Naive thymus-derived CD4-positive, alpha-beta T cell (primary cell): ENCODE data around the gene SLCO3A1. TPM values are rescaled to one million over a fixed set of nuclear protein-coding genes. Genes with fewer than 3 reads are reported as not detected.

Experiments
- ATAC-seq: fragments of 150-1000 bp; cut with Tn5 transposase; 2 replicates; pipeline ENCODE4 v1.10.0; 2021; ENCODE audit warnings: mild to moderate bottlenecking, moderate library complexity
- CTCF ChIA-PET: fragments of 350-600 bp; sonication (Branson Sonifier 250); formaldehyde crosslinking; loops from one replicate; lab custom pipeline; 2021; ENCODE audit warnings: antibody characterized with exemption; lab: Charles Lee
- POLR2A ChIA-PET: fragments of 350-600 bp; sonication (Branson Sonifier 250); formaldehyde crosslinking; loops from one replicate; lab custom pipeline; 2021; ENCODE audit warnings: antibody characterized with exemption, inconsistent platforms; lab: Charles Lee
- DNase-seq, 9 donors: peaks; one replicate each; pipeline versions ENCODE4 v3.0.0 to v3.0.0-alpha.2; 2020 to 2022; ENCODE audit warnings: mixed read lengths in 1 of 9
- H3K27ac ChIP-seq: one replicate; pipeline ENCODE4 v1.7.0; 2013; ENCODE audit warnings: mild to moderate bottlenecking, low read depth, low read length, moderate library complexity
- H3K27me3 ChIP-seq, 2 donors: one replicate each; pipeline ENCODE4 v1.7.0; 2013; ENCODE audit warnings: low read length in 2 of 2, mild to moderate bottlenecking in 2 of 2, moderate library complexity in 2 of 2; ENCODE audit not compliant: control insufficient read depth in 2 of 2, insufficient read depth in 2 of 2
- H3K36me3 ChIP-seq, 3 experiments: 1 replicate in 2 of 3; 2 replicates in 1 of 3; pipeline ENCODE4 v1.7.0; 2013; ENCODE audit warnings: low read length in 3 of 3, mild to moderate bottlenecking in 3 of 3, moderate library complexity in 1 of 3; ENCODE audit not compliant: insufficient read depth in 3 of 3, control insufficient read depth in 2 of 3
- H3K4me1 ChIP-seq, 2 donors: one replicate each; pipeline ENCODE4 v1.7.0; 2013; ENCODE audit warnings: low read length in 2 of 2, mild to moderate bottlenecking in 2 of 2, moderate library complexity in 1 of 2; ENCODE audit not compliant: control insufficient read depth in 2 of 2, insufficient read depth in 2 of 2
- H3K4me3 ChIP-seq: 2 replicates; pipeline ENCODE4 v1.7.0; 2013; ENCODE audit warnings: mild to moderate bottlenecking, low read length
- H3K9me3 ChIP-seq, 3 experiments: 1 replicate in 2 of 3; 2 replicates in 1 of 3; pipeline ENCODE4 v1.7.0; 2013; ENCODE audit warnings: low read length in 3 of 3; ENCODE audit not compliant: control insufficient read depth in 2 of 3
- H3K27ac Mint-ChIP-seq, 9 donors: one replicate each; pipeline ENCODE4 v1.8.0; 2020 to 2022; ENCODE audit warnings: mixed read lengths in 9 of 9, mild to moderate bottlenecking in 8 of 9, moderate library complexity in 5 of 9, inconsistent platforms in 2 of 9
- H3K27me3 Mint-ChIP-seq, 5 donors: one replicate each; pipeline ENCODE4 v1.8.0; 2021 to 2022; ENCODE audit warnings: mixed read lengths in 5 of 5, mild to moderate bottlenecking in 1 of 5
- H3K36me3 Mint-ChIP-seq, 5 donors: one replicate each; pipeline ENCODE4 v1.8.0; 2020 to 2022; ENCODE audit warnings: mixed read lengths in 5 of 5, mild to moderate bottlenecking in 3 of 5, inconsistent platforms in 1 of 5
- H3K4me1 Mint-ChIP-seq, 7 donors: one replicate each; pipeline ENCODE4 v1.8.0; 2020 to 2022; ENCODE audit warnings: mixed read lengths in 7 of 7, mild to moderate bottlenecking in 3 of 7, inconsistent platforms in 1 of 7
- H3K4me3 Mint-ChIP-seq, 10 donors: one replicate each; pipeline ENCODE4 v1.8.0; 2020 to 2022; ENCODE audit warnings: mild to moderate bottlenecking in 10 of 10, mixed read lengths in 10 of 10, moderate library complexity in 6 of 10, inconsistent platforms in 2 of 10
- H3K9me3 Mint-ChIP-seq, 11 donors: one replicate each; pipeline ENCODE4 v1.8.0; 2020 to 2022; ENCODE audit warnings: mixed read lengths in 11 of 11, mild to moderate bottlenecking in 4 of 11, inconsistent platforms in 1 of 11, moderate library complexity in 1 of 11
- intact Hi-C, 2 donors: fragments of 100-400 bp; cut with micrococcal nuclease; formaldehyde crosslinking; loops; one replicate each; pipeline ENCODE4 v1.15.1; 2023
- polyA plus RNA-seq, 2 donors: library from polyadenylated mRNA; unstranded; fragments of 300-500 nt; fragmentation: Illumina TruSeq; gene quantifications; one replicate each; pipeline ENCODE4 v1.2.3, GENCODE V29; 2021
- total RNA-seq, 6 experiments: library from RNA in 5 of 6; stranded (reverse) in 5 of 6; gene quantifications; 1 replicate in 5 of 6; 2 replicates in 1 of 6; pipeline ENCODE4 v1.2.3 and lab custom pipeline; 2021 to 2026

Gene SLCO3A1
- total and polyA plus RNA-seq, 7 experiments from 2014 or later: 15.4 to 69.1 (median 24.3) TPM

GRCh38 chr15:91862891-91863504, 9.5 kb downstream of the SLCO3A1 start:
- H3K9me3 ChIP-seq: no peaks in the 10 kb centered on the region
- Mint-ChIP-seq H3K36me3 (peaks cover 0 to 7% (median 0%) of the 10 kb centered on the region in 5 donors), H3K4me1 (peaks cover 56 to 98% (median 87%) of the 10 kb centered on the region in 7 donors), H3K27ac (peak overlapping the region in 6 of 9 donors; percentile 15 to 92 (median 49)), H3K27me3 (peaks cover 0 to 3% (median 0%) of the 10 kb centered on the region in 5 donors), H3K4me3 (peak overlapping the region in 2 of 10 donors; percentile 4 to 32), H3K9me3 (no peaks in the 10 kb centered on the region)
- no peaks in the 10 kb centered on the region for H3K36me3 ChIP-seq
- CTCF ChIA-PET: interaction anchor here (0.6 to 1.4 kb wide), 4 partner anchors 9 to 807 kb away, joined by 3 to 11 read pairs (median 4); no protein-coding TSS in a partner anchor
- intact Hi-C loops: no loop called here
- DNase-seq (no peak), ATAC-seq (no peak)
- peaks cover 67 to 76% of the 10 kb centered on the region in 2 donors for H3K4me1 ChIP-seq
- POLR2A ChIA-PET: interaction anchor here (0.6 to 1.7 kb wide), 4 partner anchors 10 to 123 kb away, joined by 3 to 7 read pairs (median 3); partner anchors contain the start of gene SLCO3A1
- H3K27ac ChIP-seq: no peak overlapping the region
- no peak overlapping the region for H3K4me3 ChIP-seq
- no peaks in the 10 kb centered on the region for H3K27me3 ChIP-seq

- Mint-ChIP-seq H3K4me3 (peak overlapping the region in 2 of 10 donors; percentile 3 to 32), H3K27ac (peak overlapping the region in 5 of 9 donors; percentile 15 to 92 (median 55)), H3K27me3 (peaks cover 0 to 3% (median 0%) of the 10 kb centered on the region in 5 donors), H3K36me3 (peaks cover 0 to 5% (median 0%) of the 10 kb centered on the region in 5 donors), H3K9me3 (no peaks in the 10 kb centered on the region), H3K4me1 (peaks cover 60 to 98% (median 83%) of the 10 kb centered on the region in 7 donors)
- ChIA-PET CTCF (interaction anchor here (1.1 to 1.4 kb wide), 2 partner anchors 10 to 14 kb away, joined by 4 to 11 read pairs; no protein-coding TSS in a partner anchor), POLR2A (interaction anchor here (0.6 to 1.7 kb wide), 2 partner anchors 10 to 48 kb away, joined by 3 to 7 read pairs; partner anchors contain the start of gene SLCO3A1)
- intact Hi-C loops: loop anchor here in 1 of 2 donors (1.0 kb wide), 1 partner anchor 9 kb away; no protein-coding TSS in a partner anchor
- Histone ChIP-seq H3K27me3 (no peaks in the 10 kb centered on the region), H3K27ac (no peak overlapping the region), H3K4me3 (no peak overlapping the region), H3K4me1 (peaks cover 63 to 76% of the 10 kb centered on the region in 2 donors), H3K9me3 (no peaks in the 10 kb centered on the region), H3K36me3 (no peaks in the 10 kb centered on the region)
- no peak for ATAC-seq
- DNase-seq: no peak
Observed at GRCh38 chr15:91863621-91864255, 10.2 kb downstream of the SLCO3A1 start.

DNA sequence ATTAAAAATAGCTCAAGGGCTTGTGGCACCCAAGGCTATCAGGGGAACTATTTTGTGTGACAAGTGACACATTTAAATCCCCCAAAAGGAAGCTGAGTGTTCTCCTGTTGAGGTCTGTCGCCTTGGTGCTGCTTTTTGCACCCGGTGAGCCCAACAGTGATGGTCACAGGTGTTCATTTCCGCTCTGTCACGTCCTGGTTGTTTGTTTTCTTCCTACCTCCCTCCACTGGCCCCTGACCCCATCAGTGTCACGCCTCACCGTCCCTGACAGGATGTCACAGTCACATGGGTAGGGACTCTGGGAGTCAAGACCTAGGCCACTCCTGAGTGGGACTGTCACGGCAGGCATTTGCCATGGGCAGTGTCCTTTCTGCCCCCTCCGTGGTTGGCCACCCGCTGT, 11.2 kb downstream of the SLCO3A1 start:
- Mint-ChIP-seq H3K9me3 (no peaks in the 10 kb centered on the region), H3K36me3 (peaks cover 0 to 5% (median 0%) of the 10 kb centered on the region in 5 donors), H3K27ac (peak overlapping the region in 3 of 9 donors; percentile 18 to 76 (median 73)), H3K27me3 (peaks cover 0 to 4% (median 0%) of the 10 kb centered on the region in 5 donors), H3K4me3 (peak overlapping the region in 1 of 10 donors; percentile 24), H3K4me1 (peaks cover 56 to 94% (median 78%) of the 10 kb centered on the region in 7 donors)
- intact Hi-C loops: loop anchor here in 1 of 2 donors (1.0 kb wide), 1 partner anchor 10 kb away; no protein-coding TSS in a partner anchor
- ATAC-seq (peak; percentile 7), DNase-seq (no peak)
- Histone ChIP-seq H3K27me3 (no peaks in the 10 kb centered on the region), H3K27ac (no peak overlapping the region), H3K9me3 (no peaks in the 10 kb centered on the region), H3K36me3 (no peaks in the 10 kb centered on the region), H3K4me1 (peaks cover 54 to 70% of the 10 kb centered on the region in 2 donors), H3K4me3 (no peak overlapping the region)
- CTCF ChIA-PET: interaction anchor here (0.6 to 1.1 kb wide), 2 partner anchors 11 to 62 kb away, joined by 3 to 4 read pairs; partner anchors contain the start of gene SLCO3A1
- POLR2A ChIA-PET: no interaction called here

GRCh38 chr15:91865486-91865885, 12.0 kb downstream of the SLCO3A1 start:
- POLR2A ChIA-PET: no interaction called here
- DNase-seq (no peak), ATAC-seq (no peak)
- no peak overlapping the region for H3K4me3 ChIP-seq
- no peaks in the 10 kb centered on the region for H3K36me3 ChIP-seq
- intact Hi-C loops: no loop called here
- Mint-ChIP-seq H3K9me3 (peaks cover 0 to 2% (median 0%) of the 10 kb centered on the region in 11 donors), H3K27ac (peak overlapping the region in 5 of 9 donors; percentile 32 to 73 (median 54)), H3K36me3 (peaks cover 0 to 9% (median 0%) of the 10 kb centered on the region in 5 donors), H3K4me3 (peak overlapping the region in 3 of 10 donors; percentile 14 to 69 (median 53)), H3K4me1 (peaks cover 61 to 93% (median 74%) of the 10 kb centered on the region in 7 donors), H3K27me3 (peaks cover 0 to 7% (median 0%) of the 10 kb centered on the region in 5 donors)
- no peak overlapping the region for H3K27ac ChIP-seq
- H3K27me3 ChIP-seq: no peaks in the 10 kb centered on the region
- CTCF ChIA-PET: interaction anchor here (1.1 kb wide), 1 partner anchor 11 kb away, joined by 3 read pairs; the partner anchor contains the start of gene SLCO3A1
- H3K4me1 ChIP-seq: peaks cover 46 to 64% of the 10 kb centered on the region in 2 donors
- no peaks in the 10 kb centered on the region for H3K9me3 ChIP-seq

- Mint-ChIP-seq H3K4me3 (peak overlapping the region in 6 of 10 donors; percentile 14 to 73 (median 60)), H3K27me3 (peaks cover 0 to 11% (median 0%) of the 10 kb centered on the region in 5 donors)
Observed at GRCh38 chr15:91865950-91866349, 12.4 kb downstream of the SLCO3A1 start.

More at GRCh38 chr15:91865950-91866349, 12.4 kb downstream of the SLCO3A1 start:
- Histone ChIP-seq H3K4me3 (no peak overlapping the region), H3K36me3 (no peaks in the 10 kb centered on the region), H3K4me1 (peaks cover 46 to 63% of the 10 kb centered on the region in 2 donors), H3K27ac (no peak overlapping the region), H3K9me3 (no peaks in the 10 kb centered on the region), H3K27me3 (no peaks in the 10 kb centered on the region)
- H3K9me3 Mint-ChIP-seq: peaks cover 0 to 6% (median 1%) of the 10 kb centered on the region in 11 donors
- CTCF ChIA-PET: no interaction called here
- H3K4me1 Mint-ChIP-seq: peaks cover 61 to 93% (median 75%) of the 10 kb centered on the region in 7 donors
- no peak for ATAC-seq
- DNase-seq: no peak
- H3K27ac Mint-ChIP-seq: peak overlapping the region in 5 of 9 donors; percentile 32 to 73 (median 54)
- POLR2A ChIA-PET: interaction anchor here (2.3 kb wide), 1 partner anchor 12 kb away, joined by 8 read pairs; the partner anchor contains the start of gene SLCO3A1
- peaks cover 0 to 13% (median 0%) of the 10 kb centered on the region in 5 donors for H3K36me3 Mint-ChIP-seq
- intact Hi-C loops: loop anchor here in 1 of 2 donors (1.0 kb wide), 1 partner anchor 8 kb away; no protein-coding TSS in a partner anchor
